Nephron progenitor cell (in vitro differentiated cells): Measurements from ENCODE around the gene ABHD4.

ENCODE experiments used
- DNase-seq: peaks from one replicate; pipeline ENCODE4 v3.0.0; 2021
- H3K27ac Mint-ChIP-seq: 2 replicates; pipeline ENCODE4 v1.8.0; 2021; ENCODE audit warnings: mild to moderate bottlenecking, moderate library complexity, mixed read lengths
- H3K27me3 Mint-ChIP-seq: 2 replicates; pipeline ENCODE4 v1.8.0; 2021; ENCODE audit warnings: mild to moderate bottlenecking, low read depth, mixed read lengths; ENCODE audit not compliant: poor library complexity
- H3K36me3 Mint-ChIP-seq: 2 replicates; pipeline ENCODE4 v1.8.0; 2021; ENCODE audit warnings: low read depth, mixed read lengths
- H3K4me1 Mint-ChIP-seq: 2 replicates; pipeline ENCODE4 v1.8.0; 2021; ENCODE audit warnings: mixed read lengths
- H3K4me3 Mint-ChIP-seq: 2 replicates; pipeline ENCODE4 v1.8.0; 2021; ENCODE audit warnings: mild to moderate bottlenecking, moderate library complexity, mixed read lengths
- H3K9me3 Mint-ChIP-seq: 2 replicates; pipeline ENCODE4 v1.8.0; 2021; ENCODE audit warnings: mild to moderate bottlenecking, moderate library complexity, mixed read lengths
- TF ChIP-seq, protein P1 (sequence below): fragments of 200-600 bp; sonication (generic); IDR thresholded peaks from 2 replicates; pipeline ENCODE4 v1.5.0; 2021; ENCODE audit warnings: antibody characterized with exemption

ABHD4 gene, protein sequence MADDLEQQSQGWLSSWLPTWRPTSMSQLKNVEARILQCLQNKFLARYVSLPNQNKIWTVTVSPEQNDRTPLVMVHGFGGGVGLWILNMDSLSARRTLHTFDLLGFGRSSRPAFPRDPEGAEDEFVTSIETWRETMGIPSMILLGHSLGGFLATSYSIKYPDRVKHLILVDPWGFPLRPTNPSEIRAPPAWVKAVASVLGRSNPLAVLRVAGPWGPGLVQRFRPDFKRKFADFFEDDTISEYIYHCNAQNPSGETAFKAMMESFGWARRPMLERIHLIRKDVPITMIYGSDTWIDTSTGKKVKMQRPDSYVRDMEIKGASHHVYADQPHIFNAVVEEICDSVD

DNA sequence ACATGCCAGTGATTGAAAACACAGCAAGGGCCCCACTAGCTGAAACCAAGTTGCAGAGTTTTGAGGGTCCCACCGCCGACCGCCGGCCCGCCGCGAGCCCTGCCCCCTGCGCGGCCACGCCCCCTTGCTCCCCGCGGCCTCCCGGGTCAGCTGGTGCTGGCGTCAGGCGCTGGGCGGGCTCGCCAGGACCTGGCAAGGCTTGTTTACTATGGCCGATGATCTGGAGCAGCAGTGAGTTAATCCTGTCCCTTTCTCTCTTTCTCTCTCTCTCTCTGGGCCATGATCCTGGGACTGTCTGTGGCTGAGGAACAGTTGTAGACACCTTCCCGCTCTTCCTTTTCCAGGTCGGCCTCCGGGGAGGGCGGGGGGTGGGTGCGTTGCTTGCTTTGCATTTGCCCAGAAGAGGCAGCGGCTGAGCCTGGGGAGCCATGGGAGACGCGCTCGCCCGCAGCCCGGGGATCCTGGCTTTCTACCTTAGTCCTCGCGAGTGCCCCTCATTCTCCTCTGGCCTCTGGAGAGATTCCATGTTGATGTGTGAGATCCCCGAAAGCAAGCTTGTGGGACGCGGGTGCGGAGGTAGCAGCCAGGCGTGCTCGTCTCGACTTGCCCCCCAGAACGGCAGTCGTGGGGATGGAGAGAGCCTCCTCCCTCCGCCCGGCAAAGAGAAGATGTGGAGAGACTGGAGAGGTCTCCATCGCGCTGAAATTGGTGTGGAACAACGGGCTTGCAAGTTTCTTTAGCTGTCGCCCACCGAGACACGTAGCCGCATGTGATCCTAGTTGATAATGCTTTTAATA lies at the start of gene ABHD4:
Gene ABHD4, plus strand, starts transcription at position 202 of the 797 bp plus-strand sequence. Its CDS starts 7 bp downstream, at position 209.
- TF ChIP-seq, protein P1, sequence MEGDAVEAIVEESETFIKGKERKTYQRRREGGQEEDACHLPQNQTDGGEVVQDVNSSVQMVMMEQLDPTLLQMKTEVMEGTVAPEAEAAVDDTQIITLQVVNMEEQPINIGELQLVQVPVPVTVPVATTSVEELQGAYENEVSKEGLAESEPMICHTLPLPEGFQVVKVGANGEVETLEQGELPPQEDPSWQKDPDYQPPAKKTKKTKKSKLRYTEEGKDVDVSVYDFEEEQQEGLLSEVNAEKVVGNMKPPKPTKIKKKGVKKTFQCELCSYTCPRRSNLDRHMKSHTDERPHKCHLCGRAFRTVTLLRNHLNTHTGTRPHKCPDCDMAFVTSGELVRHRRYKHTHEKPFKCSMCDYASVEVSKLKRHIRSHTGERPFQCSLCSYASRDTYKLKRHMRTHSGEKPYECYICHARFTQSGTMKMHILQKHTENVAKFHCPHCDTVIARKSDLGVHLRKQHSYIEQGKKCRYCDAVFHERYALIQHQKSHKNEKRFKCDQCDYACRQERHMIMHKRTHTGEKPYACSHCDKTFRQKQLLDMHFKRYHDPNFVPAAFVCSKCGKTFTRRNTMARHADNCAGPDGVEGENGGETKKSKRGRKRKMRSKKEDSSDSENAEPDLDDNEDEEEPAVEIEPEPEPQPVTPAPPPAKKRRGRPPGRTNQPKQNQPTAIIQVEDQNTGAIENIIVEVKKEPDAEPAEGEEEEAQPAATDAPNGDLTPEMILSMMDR = no peak
- Mint-ChIP-seq H3K36me3 (peaks cover 17% of the 10 kb centered on the region), H3K9me3 (no peaks in the 10 kb centered on the region)

DNA sequence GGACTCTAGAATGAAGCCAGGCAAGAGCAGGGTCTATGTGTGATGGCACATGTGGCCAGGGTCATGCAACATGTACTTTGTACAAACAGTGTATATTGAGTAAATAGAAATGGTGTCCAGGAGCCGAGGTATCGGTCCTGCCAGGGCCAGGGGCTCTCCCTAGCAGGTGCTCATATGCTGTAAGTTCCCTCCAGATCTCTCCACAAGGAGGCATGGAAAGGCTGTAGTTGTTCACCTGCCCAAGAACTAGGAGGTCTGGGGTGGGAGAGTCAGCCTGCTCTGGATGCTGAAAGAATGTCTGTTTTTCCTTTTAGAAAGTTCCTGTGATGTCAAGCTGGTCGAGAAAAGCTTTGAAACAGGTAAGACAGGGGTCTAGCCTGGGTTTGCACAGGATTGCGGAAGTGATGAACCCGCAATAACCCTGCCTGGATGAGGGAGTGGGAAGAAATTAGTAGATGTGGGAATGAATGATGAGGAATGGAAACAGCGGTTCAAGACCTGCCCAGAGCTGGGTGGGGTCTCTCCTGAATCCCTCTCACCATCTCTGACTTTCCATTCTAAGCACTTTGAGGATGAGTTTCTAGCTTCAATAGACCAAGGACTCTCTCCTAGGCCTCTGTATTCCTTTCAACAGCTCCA lies 48.7 kb upstream of the ABHD4 start:
- no peaks in the 10 kb centered on the region for H3K36me3 Mint-ChIP-seq
- peak overlapping the region; percentile 97 for H3K27ac Mint-ChIP-seq
- H3K9me3 Mint-ChIP-seq = no peaks in the 10 kb centered on the region
- peaks cover 4% of the 10 kb centered on the region for H3K27me3 Mint-ChIP-seq
- TF ChIP-seq, protein P1 = no peak
- H3K4me1 Mint-ChIP-seq = peaks cover 66% of the 10 kb centered on the region
- DNase-seq = no peak
- H3K4me3 Mint-ChIP-seq = peak overlapping the region; percentile 5

More for the DNA sequence above, at the start of gene ABHD4:
- peaks cover 31% of the 10 kb centered on the region for H3K4me1 Mint-ChIP-seq
- peak within 1 kb of the TSS; percentile 96 for H3K4me3 Mint-ChIP-seq
- peak within 1 kb of the TSS; percentile 86 for H3K27ac Mint-ChIP-seq
- peaks cover 6% of the 10 kb centered on the region for H3K27me3 Mint-ChIP-seq
- peak; percentile 85 for DNase-seq

DNA sequence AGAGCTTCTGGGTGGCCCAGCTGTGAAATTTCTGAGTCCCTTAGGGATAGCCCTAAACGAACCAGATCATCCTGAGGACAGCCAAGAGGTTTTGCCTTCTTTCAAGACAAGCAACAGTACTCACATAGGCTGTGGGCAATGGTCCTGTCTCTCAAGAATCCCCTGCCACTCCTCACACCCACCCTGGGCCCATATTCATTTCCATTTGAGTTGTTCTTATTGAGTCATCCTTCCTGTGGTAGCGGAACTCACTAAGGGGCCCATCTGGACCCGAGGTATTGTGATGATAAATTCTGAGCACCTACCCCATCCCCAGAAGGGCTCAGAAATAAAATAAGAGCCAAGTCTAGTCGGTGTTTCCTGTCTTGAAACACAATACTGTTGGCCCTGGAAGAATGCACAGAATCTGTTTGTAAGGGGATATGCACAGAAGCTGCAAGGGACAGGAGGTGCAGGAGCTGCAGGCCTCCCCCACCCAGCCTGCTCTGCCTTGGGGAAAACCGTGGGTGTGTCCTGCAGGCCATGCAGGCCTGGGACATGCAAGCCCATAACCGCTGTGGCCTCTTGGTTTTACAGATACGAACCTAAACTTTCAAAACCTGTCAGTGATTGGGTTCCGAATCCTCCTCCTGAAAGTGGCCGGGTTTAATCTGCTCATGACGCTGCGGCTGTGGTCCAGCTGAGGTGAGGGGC lies 48.0 kb upstream of the ABHD4 start:
- Mint-ChIP-seq H3K27me3 (peaks cover 4% of the 10 kb centered on the region), H3K4me3 (peak overlapping the region; percentile 5), H3K4me1 (peaks cover 62% of the 10 kb centered on the region), H3K36me3 (no peaks in the 10 kb centered on the region), H3K27ac (peak overlapping the region; percentile 97), H3K9me3 (no peaks in the 10 kb centered on the region)
- DNase-seq = peak; percentile 42
- TF ChIP-seq, protein P1 = no peak

DNA sequence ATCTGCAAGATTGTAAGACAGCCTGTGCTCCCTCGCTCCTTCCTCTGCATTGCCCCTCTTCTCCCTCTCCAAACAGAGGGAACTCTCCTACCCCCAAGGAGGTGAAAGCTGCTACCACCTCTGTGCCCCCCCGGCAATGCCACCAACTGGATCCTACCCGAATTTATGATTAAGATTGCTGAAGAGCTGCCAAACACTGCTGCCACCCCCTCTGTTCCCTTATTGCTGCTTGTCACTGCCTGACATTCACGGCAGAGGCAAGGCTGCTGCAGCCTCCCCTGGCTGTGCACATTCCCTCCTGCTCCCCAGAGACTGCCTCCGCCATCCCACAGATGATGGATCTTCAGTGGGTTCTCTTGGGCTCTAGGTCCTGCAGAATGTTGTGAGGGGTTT lies 46.5 kb upstream of the ABHD4 start:
- H3K27ac Mint-ChIP-seq = no peak overlapping the region
- H3K27me3 Mint-ChIP-seq = peaks cover 4% of the 10 kb centered on the region
- H3K4me3 Mint-ChIP-seq = peak overlapping the region; percentile 49
- no peaks in the 10 kb centered on the region for H3K9me3 Mint-ChIP-seq
- no peaks in the 10 kb centered on the region for H3K36me3 Mint-ChIP-seq
- TF ChIP-seq, protein P1 = no peak
- DNase-seq = no peak
- H3K4me1 Mint-ChIP-seq = peaks cover 60% of the 10 kb centered on the region

DNA sequence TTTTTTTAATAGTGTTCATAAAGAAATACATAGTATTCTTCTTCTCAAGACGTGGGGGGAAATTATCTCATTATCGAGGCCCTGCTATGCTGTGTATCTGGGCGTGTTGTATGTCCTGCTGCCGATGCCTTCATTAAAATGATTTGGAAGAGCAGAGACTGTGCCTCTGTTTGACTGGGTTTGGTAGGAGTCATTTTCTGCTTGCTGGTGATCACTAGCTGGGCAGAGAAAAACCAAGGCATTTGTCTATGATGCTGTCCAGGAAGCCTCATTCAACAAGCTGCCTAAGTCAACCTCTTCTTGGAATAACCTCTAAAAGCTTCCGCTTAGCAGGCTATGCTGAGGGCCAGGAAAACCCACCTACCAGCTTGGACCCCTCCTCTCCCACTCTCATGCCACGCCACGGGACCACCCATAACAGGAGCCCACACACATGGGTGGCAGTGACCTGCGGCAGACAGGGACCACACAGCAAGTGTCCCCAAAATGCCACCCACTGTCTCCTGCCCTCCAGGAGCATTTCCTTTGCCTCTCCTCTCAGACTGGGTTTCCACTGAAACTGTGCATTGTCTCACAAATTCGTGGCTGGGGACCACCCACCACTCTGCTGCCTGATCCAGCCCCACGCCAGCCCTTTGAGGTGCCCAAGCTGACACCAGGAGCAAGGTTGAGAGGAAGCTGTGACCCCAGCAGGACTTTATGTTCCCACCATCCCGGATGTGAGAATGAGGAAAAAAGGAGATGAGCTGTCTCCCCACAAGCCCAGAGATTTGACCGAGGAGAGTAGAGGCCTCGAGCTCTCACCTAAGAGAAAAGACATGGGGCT lies 45.9 kb upstream of the ABHD4 start:
- no peaks in the 10 kb centered on the region for H3K36me3 Mint-ChIP-seq
- peaks cover 65% of the 10 kb centered on the region for H3K4me1 Mint-ChIP-seq
- peak overlapping the region; percentile 49 for H3K4me3 Mint-ChIP-seq
- DNase-seq = no peak
- TF ChIP-seq, protein P1 = no peak
- no peaks in the 10 kb centered on the region for H3K9me3 Mint-ChIP-seq
- H3K27me3 Mint-ChIP-seq = peaks cover 4% of the 10 kb centered on the region
- no peak overlapping the region for H3K27ac Mint-ChIP-seq
